K562 (cell line): ENCODE results near the gene CD96. TPM values are rescaled to one million over a fixed set of nuclear protein-coding genes. Genes with fewer than 3 reads are reported as not detected.
A peak's percentile ranks its signal among the peaks of the same experiment; 100 is the strongest.

Experiments
- ATAC-seq: fragments of 200-7000 bp; cut with Tn5 transposase; 3 replicates; pipeline ENCODE4 v1.9.1; 2020; ENCODE audit warnings: moderate library complexity
- BruUV-seq: library from RNA; stranded (reverse); fragments of 400-500 nt; replicated peaks from 2 replicates; lab custom pipeline; 2021; lab: Mats Ljungman, UMichigan
- CTCF ChIA-PET: fragments of 300-600 bp; formaldehyde crosslinking; extraction: SDS; loops from one replicate; lab custom pipeline; 2021; ENCODE audit warnings: low intra/inter-chr PET ratio; lab: Yijun Ruan, JAX
- POLR2A ChIA-PET: fragments of 300-600, 350-650 bp; sonication (Branson Sonifier 250); formaldehyde crosslinking; extraction: SDS; loops from one replicate; lab custom pipeline; 2021; ENCODE audit warnings: antibody characterized with exemption, inconsistent platforms; lab: Yijun Ruan, JAX
- DNase-seq, 4 experiments: peaks; one replicate each; pipeline versions ENCODE4 v3.0.0 to v3.0.0-alpha.2; 2011 to 2018; ENCODE audit warnings: low spot score in 3 of 4, mixed read lengths in 3 of 4; ENCODE audit errors: extremely low read depth in 1 of 4
- FAIRE-seq: peaks from 2 replicates; lab custom pipeline; 2011; peaks lifted over from hg19 to GRCh38; lab: Jason Lieb, UNC
- H2AFZ ChIP-seq: 2 replicates; pipeline ENCODE4 v1.6.0; 2011; ENCODE audit warnings: low read depth, low read length, control low read depth, inconsistent platforms
- H3K27ac ChIP-seq: fragments of 200-600 bp; 3 replicates; pipeline ENCODE4 v1.8.0; 2011; ENCODE audit warnings: low read depth, mild to moderate bottlenecking, control low read depth, inconsistent platforms, low read length, moderate library complexity, mixed read lengths; ENCODE audit errors: extremely low read depth
- H3K27me3 ChIP-seq, 2 experiments: fragments of 300-600 bp in 1 of 2; 2 replicates in 1 of 2; 3 replicates in 1 of 2; pipeline versions ENCODE4 v1.6.0 to v1.8.0; 2011; ENCODE audit warnings: inconsistent platforms in 2 of 2, low read length in 2 of 2, mild to moderate bottlenecking in 1 of 2, mixed read lengths in 1 of 2, moderate library complexity in 1 of 2; ENCODE audit not compliant: control insufficient read depth in 2 of 2, insufficient read depth in 2 of 2
- H3K36me3 ChIP-seq: fragments of 300-600 bp; 3 replicates; pipeline ENCODE4 v1.8.0; 2011; ENCODE audit warnings: mild to moderate bottlenecking, low read length, inconsistent platforms; ENCODE audit not compliant: control insufficient read depth, insufficient read depth
- H3K4me1 ChIP-seq, 2 experiments: fragments of 200-600 bp in 1 of 2; replicated peaks in 1 of 2; 2 replicates in 1 of 2; 3 replicates in 1 of 2; pipeline versions ENCODE4 v1.5.1 to v1.8.0; 2011; ENCODE audit warnings: inconsistent platforms in 2 of 2, low read length in 2 of 2, mild to moderate bottlenecking in 1 of 2, mixed read lengths in 1 of 2, moderate library complexity in 1 of 2; ENCODE audit not compliant: control insufficient read depth in 2 of 2, insufficient read depth in 2 of 2
- H3K4me2 ChIP-seq: 2 replicates; pipeline ENCODE4 v1.6.1; 2011; ENCODE audit warnings: low read length, control low read depth, inconsistent platforms, mixed read lengths; ENCODE audit not compliant: insufficient read depth
- H3K4me3 ChIP-seq: fragments of 200-600 bp; sonication (generic), shearing (Covaris generic); 2 replicates; pipeline ENCODE4 v1.5.1; 2016; ENCODE audit warnings: control low read depth, inconsistent platforms
- H3K79me2 ChIP-seq: fragments of 200-600 bp; 3 replicates; pipeline ENCODE4 v1.8.0; 2011; ENCODE audit warnings: low read length, inconsistent platforms; ENCODE audit not compliant: control insufficient read depth, insufficient read depth
- H3K9ac ChIP-seq, 2 experiments: 2 replicates each; pipeline versions ENCODE4 v1.6.0 to v1.6.1; 2011; ENCODE audit warnings: low read depth in 2 of 2, low read length in 2 of 2, control low read depth in 1 of 2, inconsistent platforms in 1 of 2, mild to moderate bottlenecking in 1 of 2, mixed read lengths in 1 of 2; ENCODE audit not compliant: insufficient read depth in 1 of 2
- H3K9me1 ChIP-seq: one replicate; pipeline ENCODE4 v1.6.0; 2011; ENCODE audit warnings: inconsistent platforms, mild to moderate bottlenecking, low read length, moderate library complexity; ENCODE audit not compliant: control insufficient read depth, insufficient read depth
- H3K9me3 ChIP-seq: replicated peaks from 2 replicates; pipeline ENCODE4 v1.5.1; 2011; ENCODE audit warnings: low read depth, low read length, inconsistent platforms; ENCODE audit not compliant: control insufficient read depth, insufficient read depth
- H4K20me1 ChIP-seq: replicated peaks from 2 replicates; pipeline ENCODE4 v1.6.1; 2011; ENCODE audit warnings: low read length, inconsistent platforms, mixed read lengths; ENCODE audit not compliant: control insufficient read depth, insufficient read depth
- COPS2 ChIP-seq: fragments of 450-650 bp; conservative IDR thresholded peaks from 2 replicates; pipeline ENCODE4 v1.6.1; 2016; ENCODE audit warnings: mild to moderate bottlenecking, moderate library complexity
- MAZ ChIP-seq, 2 experiments: fragments of 450-650 bp in 1 of 2; sonication (generic) in 1 of 2; formaldehyde crosslinking; IDR thresholded peaks in 1 of 2; conservative IDR thresholded peaks in 1 of 2; 2 replicates each; pipeline versions ENCODE4 v1.4.0 to v1.5.0; 2020; ENCODE audit warnings: mild to moderate bottlenecking in 1 of 2, missing genetic modification reagents in 1 of 2
- MITF ChIP-seq: IDR thresholded peaks from 2 replicates; pipeline ENCODE4 v1.6.1; 2014; ENCODE audit warnings: antibody characterized with exemption
- PHB ChIP-seq: fragments of 250-450 bp; sonication (Bioruptor Pico); IDR thresholded peaks from 2 replicates; pipeline ENCODE4 v1.5.0; 2021
- REST ChIP-seq, 2 experiments: fragments of 450-650 bp; formaldehyde crosslinking in 1 of 2; IDR thresholded peaks; 2 replicates each; pipeline versions ENCODE4 v1.4.0 to v1.6.1; 2014 to 2020; ENCODE audit warnings: mild to moderate bottlenecking in 2 of 2, borderline replicate concordance in 1 of 2, low read depth in 1 of 2
- SMC3 ChIP-seq: conservative IDR thresholded peaks from 2 replicates; pipeline ENCODE4 v1.6.1; 2011; ENCODE audit warnings: low read depth, low read length, improper control_type of control experiment; ENCODE audit not compliant: insufficient read depth
- VEZF1 ChIP-seq: fragments of 200-800 bp; sonication (Bioruptor generic); IDR thresholded peaks from 2 replicates; pipeline ENCODE4 v1.6.1; 2017; ENCODE audit warnings: missing genetic modification characterization, missing compliant biosample characterization
- ZNF354B ChIP-seq: fragments of 250-450 bp; sonication (Bioruptor Pico); IDR thresholded peaks from 2 replicates; pipeline ENCODE4 v1.4.0; 2020
- ZSCAN29 ChIP-seq: fragments of 450-650 bp; IDR thresholded peaks from 2 replicates; pipeline ENCODE4 v1.6.1; 2017
- WGBS: fragments of 100-300 bp; shearing (Covaris generic); methylation state at CpG from one replicate; pipeline ENCODE4 v1.1.6; 2016; ENCODE audit warnings: low coverage, mixed read lengths; ENCODE audit not compliant: insufficient coverage; ENCODE audit errors: missing lambda C conversion rate; 5-methylcytosine and 5-hydroxymethylcytosine counted together
- in situ Hi-C: fragments of 300-500 bp; cut with MboI; formaldehyde crosslinking; loops from 4 replicates; pipeline ENCODE4 v1.15.0; 2018; ENCODE audit warnings: inconsistent platforms, mixed read lengths
- intact Hi-C: fragments of 100-400 bp; cut with micrococcal nuclease; formaldehyde crosslinking; loops from 2 replicates; pipeline ENCODE4 v1.14.2; 2022
- polyA plus RNA-seq, 8 experiments: library from polyadenylated mRNA; depleted of rRNA in 4 of 8; stranded (reverse) in 5 of 8; unstranded in 3 of 8; fragments of >200 nt; fragmentation: Nextera tagmentation in 2 of 8; fragmentation: Illumina TruSeq in 1 of 8; extraction: Ambion mirVana in 2 of 8; extraction: Trizol in 1 of 8; gene quantifications; 2 replicates each; pipeline versions ENCODE4 v1.2.1 to v1.2.3, GENCODE V29; 2011 to 2014; ENCODE audit warnings: inconsistent platforms in 1 of 8, missing spikeins in 1 of 8
- total RNA-seq, 7 experiments: library from RNA; depleted of rRNA in 6 of 7; stranded (reverse); fragments of >200 nt in 6 of 7; fragmentation: Illumina TruSeq in 2 of 7; extraction: Trizol in 2 of 7; gene quantifications; 2 replicates each; pipeline versions ENCODE4 v1.2.1 to v1.2.3, GENCODE V29; 2011 to 2021; ENCODE audit warnings: low replicate concordance in 1 of 7

Gene CD96
- total and polyA plus RNA-seq, 9 of the 15 experiments (the other 6 are each of a cell fraction or from before 2014, with no cell fraction given): 0.32 to 5.7 (median 1.2) TPM

GRCh38 chr3:111539351-111540331 is 2.4 kb upstream of the CD96 start:
- Histone ChIP-seq H3K4me1 (no peaks in the 10 kb centered on the region), H3K4me3 (no peak overlapping the region), H3K36me3 (no peaks in the 10 kb centered on the region), H3K27me3 (no peaks in the 10 kb centered on the region), H3K9me3 (no peaks in the 10 kb centered on the region), H3K9me1 (no peaks in the 10 kb centered on the region), H3K9ac (no peak overlapping the region), H2AFZ (no peak overlapping the region), H3K79me2 (no peaks in the 10 kb centered on the region), H3K27ac (no peak overlapping the region), H3K4me2 (no peak overlapping the region), H4K20me1 (no peaks in the 10 kb centered on the region)
- peak in 2 of 4 experiments; percentile 6 to 22 for DNase-seq
- in situ Hi-C loops: no loop called here
- no TSS peak for BruUV-seq
- WGBS: 7% methylated on average over 10 of the region's 10 CpGs
- CTCF ChIA-PET: no interaction called here
- FAIRE-seq: no peak
- intact Hi-C loops: no loop called here
- POLR2A ChIA-PET: no interaction called here
- peak; percentile 57; the same call in 2 of the 3 replicates for ATAC-seq
- TF ChIP-seq COPS2 (no peak), REST (IDR thresholded peaks at IDR 0.05; ENCODE audit: borderline replicate concordance) (peak; percentile 6; the same call in 1 of the 2 replicates), REST (CRISPR knock-in tag; IDR thresholded peaks at IDR 0.05; ENCODE audit: low read depth) (no peak), ZSCAN29 (no peak), SMC3 (0 out of 2 replicates have a peak, but pooled peaks have one; percentile 8), VEZF1 (CRISPR knock-in tag) (peak; percentile 60; the same call in 1 of the 2 replicates), ZNF354B (CRISPR knock-in tag) (no peak), MITF (no peak), PHB (CRISPR knock-in tag) (no peak), MAZ (CRISPR knock-in tag; conservative IDR thresholded peaks at IDR 0.05 in 1 of 2, IDR thresholded peaks at IDR 0.05 in 1 of 2) (peak in 1 of 2 experiments; percentile 54; a peak in 2 of 4 replicates)
